Type B pancreatic cell (in vitro differentiated cells): ENCODE measurements around the gene STX5. TPM values are rescaled to one million over a fixed set of nuclear protein-coding genes. Genes with fewer than 3 reads are reported as not detected.
A peak's percentile ranks its signal among the peaks of the same experiment; 100 is the strongest.

ENCODE experiments used
- DNase-seq: peaks from one replicate; pipeline ENCODE4 v3.0.0; 2021; ENCODE audit warnings: mixed read lengths; ENCODE audit not compliant: unreplicated experiment; ENCODE audit errors: extremely low spot score
- H3K27ac Mint-ChIP-seq: 2 replicates; pipeline ENCODE4 v1.8.0; 2021; ENCODE audit warnings: mild to moderate bottlenecking, mixed read lengths
- H3K27me3 Mint-ChIP-seq: 2 replicates; pipeline ENCODE4 v1.8.0; 2021; ENCODE audit warnings: mixed read lengths
- H3K36me3 Mint-ChIP-seq: 2 replicates; pipeline ENCODE4 v1.8.0; 2021; ENCODE audit warnings: mixed read lengths
- H3K4me1 Mint-ChIP-seq: one replicate; pipeline ENCODE4 v1.8.0; 2021; ENCODE audit warnings: mixed read lengths; ENCODE audit not compliant: unreplicated experiment
- H3K4me3 Mint-ChIP-seq: 2 replicates; pipeline ENCODE4 v1.8.0; 2021; ENCODE audit warnings: mild to moderate bottlenecking, mixed read lengths
- H3K9me3 Mint-ChIP-seq: 2 replicates; pipeline ENCODE4 v1.8.0; 2021; ENCODE audit warnings: mixed read lengths
- CTCF ChIP-seq: fragments of 200-600 bp; sonication (generic); conservative IDR thresholded peaks from 2 replicates; pipeline ENCODE4 v1.5.0; 2021; ENCODE audit warnings: antibody characterized with exemption, mild to moderate bottlenecking
- total RNA-seq: library from RNA; stranded (reverse); gene quantifications from 2 replicates; pipeline ENCODE4 v1.2.1, GENCODE V29; 2021; ENCODE audit warnings: low replicate concordance

STX5 gene
- total RNA-seq, 1 donor from 2014 or later: 42.4 TPM

GRCh38 chr11:62816557-62816956, 15.3 kb downstream of the STX5 start:
- DNase-seq: no peak
- Mint-ChIP-seq H3K27me3 (no peaks in the 10 kb centered on the region), H3K4me3 (no peak overlapping the region), H3K27ac (no peak overlapping the region), H3K4me1 (no peaks in the 10 kb centered on the region), H3K36me3 (peaks cover 14% of the 10 kb centered on the region), H3K9me3 (no peaks in the 10 kb centered on the region)
- no peak for TF ChIP-seq CTCF

GRCh38 chr11:62811659-62812058, 20.2 kb downstream of the STX5 start:
- TF ChIP-seq CTCF: no peak
- no peak for DNase-seq
- H3K4me1 Mint-ChIP-seq: peaks cover 3% of the 10 kb centered on the region
- no peaks in the 10 kb centered on the region for H3K9me3 Mint-ChIP-seq
- H3K36me3 Mint-ChIP-seq: peaks cover 9% of the 10 kb centered on the region
- no peak overlapping the region for H3K27ac Mint-ChIP-seq
- H3K27me3 Mint-ChIP-seq: no peaks in the 10 kb centered on the region
- no peak overlapping the region for H3K4me3 Mint-ChIP-seq

- H3K9me3 Mint-ChIP-seq: no peaks in the 10 kb centered on the region
- peaks cover 3% of the 10 kb centered on the region for H3K4me1 Mint-ChIP-seq
- no peak for DNase-seq
- TF ChIP-seq CTCF: no peak
- H3K4me3 Mint-ChIP-seq: no peak overlapping the region
- no peak overlapping the region for H3K27ac Mint-ChIP-seq
- peaks cover 9% of the 10 kb centered on the region for H3K36me3 Mint-ChIP-seq
- H3K27me3 Mint-ChIP-seq: no peaks in the 10 kb centered on the region
Measured at GRCh38 chr11:62810748-62811147, 21.1 kb downstream of the STX5 start.

- H3K36me3 Mint-ChIP-seq: peaks cover 13% of the 10 kb centered on the region
- TF ChIP-seq CTCF: no peak
- H3K27ac Mint-ChIP-seq: peak overlapping the region; percentile 98
- H3K27me3 Mint-ChIP-seq: no peaks in the 10 kb centered on the region
- H3K9me3 Mint-ChIP-seq: no peaks in the 10 kb centered on the region
- H3K4me1 Mint-ChIP-seq: peaks cover 12% of the 10 kb centered on the region
- H3K4me3 Mint-ChIP-seq: peak overlapping the region; percentile 100
- DNase-seq: no peak
Measured at GRCh38 chr11:62806611-62807121, 25.2 kb downstream of the STX5 start.

- H3K4me1 Mint-ChIP-seq: peaks cover 10% of the 10 kb centered on the region
- no peaks in the 10 kb centered on the region for H3K9me3 Mint-ChIP-seq
- peak; percentile 9 for TF ChIP-seq CTCF
- DNase-seq: no peak
- H3K4me3 Mint-ChIP-seq: peak overlapping the region; percentile 100
- no peaks in the 10 kb centered on the region for H3K27me3 Mint-ChIP-seq
- H3K27ac Mint-ChIP-seq: peak overlapping the region; percentile 98
- H3K36me3 Mint-ChIP-seq: peaks cover 20% of the 10 kb centered on the region
Measured at GRCh38 chr11:62805961-62806441, 25.9 kb downstream of the STX5 start.
